Left ventricle myocardium inferior (tissue), 1 donor: ENCODE results near the gene SLC34A1. TPM values are rescaled to one million over a fixed set of nuclear protein-coding genes. Genes with fewer than 3 reads are reported as not detected.

Experiments used
- DNase-seq: peaks from one replicate; pipeline ENCODE4 v3.0.0-alpha.2; 2020
- H3K27ac ChIP-seq: fragments of 200-600 bp; replicated peaks from 2 replicates; pipeline ENCODE4 v1.8.0; 2021
- H3K27me3 ChIP-seq: fragments of 200-600 bp; 2 replicates; pipeline ENCODE4 v1.8.0; 2021; ENCODE audit warnings: low read depth
- H3K36me3 ChIP-seq: fragments of 200-600 bp; 2 replicates; pipeline ENCODE4 v1.8.0; 2021
- H3K4me1 ChIP-seq: fragments of 200-600 bp; 2 replicates; pipeline ENCODE4 v1.8.0; 2021
- H3K4me3 ChIP-seq: fragments of 200-600 bp; 2 replicates; pipeline ENCODE4 v1.8.0; 2021; ENCODE audit warnings: mild to moderate bottlenecking, moderate library complexity
- H3K9me3 ChIP-seq: fragments of 200-600 bp; replicated peaks from 2 replicates; pipeline ENCODE4 v1.8.0; 2021
- CTCF ChIP-seq: fragments of 200-600 bp; IDR thresholded peaks from 2 replicates; pipeline ENCODE4 v1.8.0; 2021; ENCODE audit warnings: antibody characterized with exemption, mild to moderate bottlenecking, borderline replicate concordance
- intact Hi-C: fragments of 100-400 bp; cut with micrococcal nuclease; formaldehyde crosslinking; loops from one replicate; pipeline ENCODE4 v1.11.0; 2022
- total RNA-seq: library from RNA; stranded (reverse); fragmentation: NEBNext Ultra II Directional; extraction: Animal tissue kit (Norgen Biotek cat#: 25700); gene quantifications from one replicate; pipeline ENCODE4 v1.2.1, GENCODE V29; 2021
- donor health status: DM: no; HTN: yes; CAD: no; lungs with severe emphysema.

SLC34A1 gene
- total RNA-seq, 1 donor from 2014 or later = not detected

GRCh38 chr5:177344891-177345290, 39.3 kb upstream of the SLC34A1 start:
- Histone ChIP-seq H3K27me3 (no peaks in the 10 kb centered on the region), H3K9me3 (no peaks in the 10 kb centered on the region), H3K4me1 (peaks cover 26% of the 10 kb centered on the region), H3K27ac (no peak overlapping the region), H3K36me3 (peaks cover 59% of the 10 kb centered on the region), H3K4me3 (no peak overlapping the region)
- intact Hi-C loops = no loop called here
- TF ChIP-seq CTCF = no peak
- no peak for DNase-seq

GRCh38 chr5:177346820-177347219, 37.4 kb upstream of the SLC34A1 start:
- H3K9me3 ChIP-seq = no peaks in the 10 kb centered on the region
- H3K27ac ChIP-seq = no peak overlapping the region
- intact Hi-C loops = no loop called here
- TF ChIP-seq CTCF = no peak
- no peaks in the 10 kb centered on the region for H3K27me3 ChIP-seq
- H3K4me3 ChIP-seq = no peak overlapping the region
- peaks cover 44% of the 10 kb centered on the region for H3K4me1 ChIP-seq
- H3K36me3 ChIP-seq = peaks cover 51% of the 10 kb centered on the region
- no peak for DNase-seq

- DNase-seq = no peak
- TF ChIP-seq CTCF = no peak
- no peaks in the 10 kb centered on the region for H3K27me3 ChIP-seq
- H3K4me3 ChIP-seq = no peak overlapping the region
- H3K36me3 ChIP-seq = peaks cover 47% of the 10 kb centered on the region
- no peak overlapping the region for H3K27ac ChIP-seq
- H3K4me1 ChIP-seq = peaks cover 44% of the 10 kb centered on the region
- intact Hi-C loops = no loop called here
- no peaks in the 10 kb centered on the region for H3K9me3 ChIP-seq
Observed at GRCh38 chr5:177347699-177348098, 36.5 kb upstream of the SLC34A1 start.

GRCh38 chr5:177349362-177349647, 34.9 kb upstream of the SLC34A1 start:
- Histone ChIP-seq H3K36me3 (peaks cover 41% of the 10 kb centered on the region), H3K27ac (no peak overlapping the region), H3K4me1 (peaks cover 44% of the 10 kb centered on the region), H3K27me3 (no peaks in the 10 kb centered on the region), H3K4me3 (no peak overlapping the region), H3K9me3 (no peaks in the 10 kb centered on the region)
- intact Hi-C loops = no loop called here
- no peak for TF ChIP-seq CTCF
- DNase-seq = no peak

GRCh38 chr5:177349762-177350161, 34.5 kb upstream of the SLC34A1 start:
- DNase-seq = no peak
- no peaks in the 10 kb centered on the region for H3K27me3 ChIP-seq
- no peaks in the 10 kb centered on the region for H3K9me3 ChIP-seq
- no peak for TF ChIP-seq CTCF
- peaks cover 37% of the 10 kb centered on the region for H3K36me3 ChIP-seq
- H3K4me3 ChIP-seq = peak overlapping the region; percentile 100
- H3K4me1 ChIP-seq = peaks cover 44% of the 10 kb centered on the region
- intact Hi-C loops = no loop called here
- H3K27ac ChIP-seq = no peak overlapping the region
